Activated CD4-positive, alpha-beta T cell treated with anti-CD3 and anti-CD28 coated beads, Interleukin-2, amount 50 U/mL, for 16 hours (primary cell): ENCODE results near the gene BNIP5.
A peak's percentile ranks its signal among the peaks of the same experiment; 100 is the strongest.
"Not testable (repeated sequence)": the region's sequence is repeated elsewhere in the genome, so short reads cannot be mapped to it uniquely, and the experiment has no call there.

ENCODE experiments used
- DNase-seq: peaks from one replicate; pipeline ENCODE4 v3.0.0-alpha.2; 2020

The BNIP5 gene

GRCh38 chr6:36340618-36341454 lies 4.1 kb upstream of the BNIP5 start:
- DNase-seq, result peak; percentile 70

GRCh38 chr6:36340306-36340617 lies 3.6 kb upstream of the BNIP5 start:
- DNase-seq, result no peak

GRCh38 chr6:36339146-36339545 lies 2.5 kb upstream of the BNIP5 start:
- DNase-seq, result no peak

GRCh38 chr6:36338223-36338622 lies 1.5 kb upstream of the BNIP5 start:
- DNase-seq, result not testable (repeated sequence)

- DNase-seq, result no peak
These were observed 1.1 kb upstream of the BNIP5 start for GRCh38 chr6:36337814-36338213.

GRCh38 chr6:36336208-36336710 lies 429 bp downstream of the BNIP5 start:
- DNase-seq, result no peak

GRCh38 chr6:36335465-36336207 lies 1.1 kb downstream of the BNIP5 start:
- DNase-seq, result no peak

GRCh38 chr6:36334832-36335459 lies 1.7 kb downstream of the BNIP5 start:
- DNase-seq, result no peak

GRCh38 chr6:36333931-36334725 lies 2.6 kb downstream of the BNIP5 start:
- no peak for DNase-seq

- DNase-seq, result no peak
These were observed 3.4 kb downstream of the BNIP5 start for GRCh38 chr6:36333171-36333895.

- no peak for DNase-seq
These were observed 5.3 kb downstream of the BNIP5 start for GRCh38 chr6:36331381-36331780.

GRCh38 chr6:36330366-36330765 lies 6.3 kb downstream of the BNIP5 start:
- DNase-seq, result no peak

- DNase-seq, result no peak
These were observed 6.8 kb downstream of the BNIP5 start for GRCh38 chr6:36329798-36330291.

GRCh38 chr6:36328600-36328999 lies 8.1 kb downstream of the BNIP5 start:
- no peak for DNase-seq

GRCh38 chr6:36327919-36328236 lies 8.8 kb downstream of the BNIP5 start:
- DNase-seq, result no peak

GRCh38 chr6:36327226-36327918 lies 9.3 kb downstream of the BNIP5 start:
- DNase-seq, result no peak

- no peak for DNase-seq
These were observed 10.2 kb downstream of the BNIP5 start for GRCh38 chr6:36326356-36326995.

- no peak for DNase-seq
These were observed 12.0 kb downstream of the BNIP5 start for GRCh38 chr6:36324715-36325114.

GRCh38 chr6:36324191-36324590 lies 12.5 kb downstream of the BNIP5 start:
- no peak for DNase-seq

GRCh38 chr6:36323062-36323461 lies 13.6 kb downstream of the BNIP5 start:
- DNase-seq, result no peak

- DNase-seq, result no peak
These were observed 14.1 kb downstream of the BNIP5 start for GRCh38 chr6:36322591-36322990.
